Measurements from ENCODE around the gene LDLRAP1. TPM values are rescaled to one million over a fixed set of nuclear protein-coding genes. Genes with fewer than 3 reads are reported as not detected.

LDLRAP1 gene
- total and polyA plus RNA-seq, 2 of the 4 experiments (the other 2 are of a cell fraction) = 4.5 to 14.4 TPM

GRCh38 chr1:25572708-25573590 is 29.5 kb downstream of the LDLRAP1 start:
- Histone ChIP-seq H2BK20ac (ENCODE audit: low read depth, low read length) (no peak overlapping the region), H4K20me1 (ENCODE audit: insufficient read depth, low read length) (no peaks in the 10 kb centered on the region), H3K27me3 (ENCODE audit: control insufficient read depth, insufficient read depth, low read length) (no peaks in the 10 kb centered on the region), H3K9me3 (ENCODE audit: control insufficient read depth, insufficient read depth, low read length) (no peaks in the 10 kb centered on the region), H3K9me1 (ENCODE audit: insufficient read depth, low read length) (peaks cover 13% of the 10 kb centered on the region), H3K18ac (ENCODE audit: low read depth, low read length) (no peak overlapping the region), H3K14ac (replicated peaks; ENCODE audit: low read depth, low read length) (no peak overlapping the region), H3K79me1 (ENCODE audit: low read depth in 1 of 2, low read length in 2 of 2) (peaks cover 0 to 9% of the 10 kb centered on the region in 2 experiments; a peak in 2 of 4 replicates), H2AK5ac (ENCODE audit: low read depth, low read length) (no peak overlapping the region), H3K4me3 (ENCODE audit: insufficient read depth, low read depth, low read length) (no peak overlapping the region), H3K4me2 (ENCODE audit: low read depth, low read length) (no peak overlapping the region), H2BK120ac (ENCODE audit: low read depth, low read length) (no peak overlapping the region), H2AK9ac (replicated peaks; ENCODE audit: low read depth, low read length, poor library complexity) (peak overlapping the region; percentile 69), H3K36me3 (ENCODE audit: control insufficient read depth, insufficient read depth, low read length) (no peaks in the 10 kb centered on the region), H2BK5ac (ENCODE audit: low read depth, low read length, poor library complexity, severe bottlenecking) (no peak overlapping the region), H4K5ac (ENCODE audit: low read depth, low read length) (no peak overlapping the region), H3K4me1 (ENCODE audit: control insufficient read depth, insufficient read depth, low read length) (peaks cover 18% of the 10 kb centered on the region), H3K56ac (ENCODE audit: extremely low read depth, insufficient read depth, low read length) (no peak overlapping the region), H3K23ac (ENCODE audit: low read depth, low read length) (no peak overlapping the region), H4K8ac (ENCODE audit: low read depth in 2 of 2, low read length in 2 of 2) (no peak overlapping the region), H3K4ac (ENCODE audit: low read depth, low read length) (no peak overlapping the region), H3K27ac (ENCODE audit: insufficient read depth, low read length) (no peak overlapping the region), H3K9ac (ENCODE audit: low read depth, low read length) (no peak overlapping the region), H2BK15ac (ENCODE audit: low read depth, low read length) (no peak overlapping the region), H4K91ac (ENCODE audit: insufficient read depth, low read depth, low read length) (no peak overlapping the region), H2AFZ (replicated peaks; ENCODE audit: low read length, poor library complexity) (peak overlapping the region; percentile 13)
- in situ Hi-C loops (cut with MboI; ENCODE audit: low sequenced_read_pairs) (no loop called here), dilution Hi-C loops (cut with HindIII; ENCODE audit: low sequenced_read_pairs, unreplicated experiment) (no loop called here), intact Hi-C loops (cut with micrococcal nuclease) (no loop called here)
- ChIA-PET POLR2A (ENCODE audit: unreplicated experiment) (no interaction called here), CTCF (interaction anchor here (0.6 to 1.4 kb wide), 7 partner anchors 9 to 36 kb away, joined by 3 to 5 read pairs (median 3); no protein-coding TSS in a partner anchor)
- ATAC-seq (ENCODE audit: low read depth) = peak; percentile 67
- WGBS, 2 experiments (ENCODE audit: extremely low coverage in 2 of 2, insufficient read length in 1 of 2) = 42% methylated on average over 4 of the region's 18 CpGs; no CpG with 5 or more reads in 1 of the 2 experiments
- BruUV-seq (replicated peaks) = no TSS peak
- TF ChIP-seq RFX5 (IDR thresholded peaks at IDR 0.05; ENCODE audit: low read depth, low read length) (no peak), FOS (IDR thresholded peaks at IDR 0.05; ENCODE audit: low read depth, low read length) (no peak), RAD21 (IDR thresholded peaks at IDR 0.05; ENCODE audit: low read length) (peak; percentile 54), CEBPB (IDR thresholded peaks at IDR 0.05; ENCODE audit: low read depth, low read length) (no peak), SMC3 (IDR thresholded peaks at IDR 0.05; ENCODE audit: low read depth, low read length) (peak; percentile 29; the same call in 1 of the 2 replicates), POLR2A (IDR thresholded peaks at IDR 0.05; ENCODE audit: low read depth, low read length) (no peak), CHD1 (IDR thresholded peaks at IDR 0.05; ENCODE audit: low read depth, low read length) (no peak), MAZ (IDR thresholded peaks at IDR 0.05; ENCODE audit: borderline replicate concordance, low read depth, low read length) (peak; percentile 22; the same call in 1 of the 2 replicates), BHLHE40 (IDR thresholded peaks at IDR 0.05; ENCODE audit: low read depth, low read length) (no peak)
- TF ChIP-seq, protein P1, sequence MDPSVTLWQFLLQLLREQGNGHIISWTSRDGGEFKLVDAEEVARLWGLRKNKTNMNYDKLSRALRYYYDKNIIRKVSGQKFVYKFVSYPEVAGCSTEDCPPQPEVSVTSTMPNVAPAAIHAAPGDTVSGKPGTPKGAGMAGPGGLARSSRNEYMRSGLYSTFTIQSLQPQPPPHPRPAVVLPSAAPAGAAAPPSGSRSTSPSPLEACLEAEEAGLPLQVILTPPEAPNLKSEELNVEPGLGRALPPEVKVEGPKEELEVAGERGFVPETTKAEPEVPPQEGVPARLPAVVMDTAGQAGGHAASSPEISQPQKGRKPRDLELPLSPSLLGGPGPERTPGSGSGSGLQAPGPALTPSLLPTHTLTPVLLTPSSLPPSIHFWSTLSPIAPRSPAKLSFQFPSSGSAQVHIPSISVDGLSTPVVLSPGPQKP (IDR thresholded peaks at IDR 0.05; ENCODE audit: borderline replicate concordance, low read depth, low read length) = no peak
- TF ChIP-seq, protein P2, sequence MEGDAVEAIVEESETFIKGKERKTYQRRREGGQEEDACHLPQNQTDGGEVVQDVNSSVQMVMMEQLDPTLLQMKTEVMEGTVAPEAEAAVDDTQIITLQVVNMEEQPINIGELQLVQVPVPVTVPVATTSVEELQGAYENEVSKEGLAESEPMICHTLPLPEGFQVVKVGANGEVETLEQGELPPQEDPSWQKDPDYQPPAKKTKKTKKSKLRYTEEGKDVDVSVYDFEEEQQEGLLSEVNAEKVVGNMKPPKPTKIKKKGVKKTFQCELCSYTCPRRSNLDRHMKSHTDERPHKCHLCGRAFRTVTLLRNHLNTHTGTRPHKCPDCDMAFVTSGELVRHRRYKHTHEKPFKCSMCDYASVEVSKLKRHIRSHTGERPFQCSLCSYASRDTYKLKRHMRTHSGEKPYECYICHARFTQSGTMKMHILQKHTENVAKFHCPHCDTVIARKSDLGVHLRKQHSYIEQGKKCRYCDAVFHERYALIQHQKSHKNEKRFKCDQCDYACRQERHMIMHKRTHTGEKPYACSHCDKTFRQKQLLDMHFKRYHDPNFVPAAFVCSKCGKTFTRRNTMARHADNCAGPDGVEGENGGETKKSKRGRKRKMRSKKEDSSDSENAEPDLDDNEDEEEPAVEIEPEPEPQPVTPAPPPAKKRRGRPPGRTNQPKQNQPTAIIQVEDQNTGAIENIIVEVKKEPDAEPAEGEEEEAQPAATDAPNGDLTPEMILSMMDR (conservative IDR thresholded peaks at IDR 0.05; ENCODE audit: low read depth, low read length) = peak; percentile 63
- TF ChIP-seq, protein P3, sequence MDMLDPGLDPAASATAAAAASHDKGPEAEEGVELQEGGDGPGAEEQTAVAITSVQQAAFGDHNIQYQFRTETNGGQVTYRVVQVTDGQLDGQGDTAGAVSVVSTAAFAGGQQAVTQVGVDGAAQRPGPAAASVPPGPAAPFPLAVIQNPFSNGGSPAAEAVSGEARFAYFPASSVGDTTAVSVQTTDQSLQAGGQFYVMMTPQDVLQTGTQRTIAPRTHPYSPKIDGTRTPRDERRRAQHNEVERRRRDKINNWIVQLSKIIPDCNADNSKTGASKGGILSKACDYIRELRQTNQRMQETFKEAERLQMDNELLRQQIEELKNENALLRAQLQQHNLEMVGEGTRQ (IDR thresholded peaks at IDR 0.05; ENCODE audit: low read depth, low read length) = no peak
- DNase-seq = peak; percentile 42
